ENCODE measurements around the gene CIT.

Gene CIT

GRCh38 chr12:119842380-119842779 lies 34.7 kb downstream of the CIT start:
- no peak for DNase-seq

- DNase-seq: no peak
Measured at GRCh38 chr12:119841433-119842210, 35.5 kb downstream of the CIT start.

GRCh38 chr12:119840582-119840981 lies 36.5 kb downstream of the CIT start:
- no peak for DNase-seq

GRCh38 chr12:119840168-119840567 lies 37.0 kb downstream of the CIT start:
- DNase-seq: no peak

DNA sequence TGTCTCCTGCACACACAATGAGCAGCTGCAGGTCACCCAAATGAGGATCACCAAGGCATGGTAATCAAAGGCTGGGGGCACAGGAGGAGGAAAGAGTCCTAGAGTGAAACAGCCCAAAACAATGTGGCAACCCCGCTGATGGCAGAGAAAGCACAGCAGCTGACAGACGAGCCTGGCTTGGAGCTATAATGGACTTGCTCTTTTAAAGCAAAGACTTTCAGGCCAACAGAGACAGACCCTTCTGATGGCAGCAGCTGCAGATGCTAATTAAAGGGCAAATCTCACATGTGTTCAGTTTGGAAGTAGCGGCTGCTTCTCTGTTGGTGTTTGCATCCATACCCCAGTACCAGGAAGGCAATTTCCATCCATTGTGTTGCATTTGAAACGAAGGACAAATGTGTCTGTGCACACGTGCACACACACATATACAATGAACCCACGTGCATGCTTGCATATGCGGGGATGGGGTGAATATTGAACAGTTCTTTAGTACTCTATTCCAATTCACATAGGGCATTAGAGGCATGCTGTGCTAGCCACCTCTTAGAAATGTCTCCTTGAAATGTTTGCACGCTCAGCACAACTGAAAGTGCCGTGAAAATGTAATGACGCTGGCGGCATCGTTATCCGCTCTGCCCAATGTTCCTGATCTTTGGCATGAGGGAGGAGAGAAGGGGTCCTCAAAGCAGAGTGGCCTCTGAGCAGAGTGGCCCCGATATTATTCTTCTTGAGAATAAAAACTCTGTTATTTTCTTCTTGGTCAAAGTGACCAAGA lies 38.1 kb downstream of the CIT start:
- DNase-seq: no peak

DNA sequence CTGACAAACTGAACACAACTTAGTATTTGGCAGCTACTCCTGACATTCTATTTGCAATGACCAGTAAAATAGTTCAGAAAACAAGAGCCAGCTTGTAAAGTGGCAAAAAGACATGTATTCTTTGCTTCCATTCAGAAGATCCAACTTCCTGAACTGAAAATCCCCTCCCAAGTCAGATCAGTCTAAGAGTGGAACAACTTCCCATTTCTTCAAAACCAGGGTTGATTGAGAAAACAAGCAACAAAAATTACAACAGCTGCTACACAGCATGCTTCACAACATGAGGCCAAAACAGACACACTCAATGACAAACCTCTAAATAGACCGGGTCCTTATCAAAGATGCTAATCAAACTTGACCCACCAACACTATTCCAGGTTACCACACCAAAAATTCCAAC lies 40.3 kb downstream of the CIT start:
- no peak for DNase-seq

- no peak for DNase-seq
Measured at GRCh38 chr12:119835068-119835467, 42.1 kb downstream of the CIT start.

- no peak for DNase-seq
Measured at GRCh38 chr12:119829439-119829838, 47.7 kb downstream of the CIT start.

DNA sequence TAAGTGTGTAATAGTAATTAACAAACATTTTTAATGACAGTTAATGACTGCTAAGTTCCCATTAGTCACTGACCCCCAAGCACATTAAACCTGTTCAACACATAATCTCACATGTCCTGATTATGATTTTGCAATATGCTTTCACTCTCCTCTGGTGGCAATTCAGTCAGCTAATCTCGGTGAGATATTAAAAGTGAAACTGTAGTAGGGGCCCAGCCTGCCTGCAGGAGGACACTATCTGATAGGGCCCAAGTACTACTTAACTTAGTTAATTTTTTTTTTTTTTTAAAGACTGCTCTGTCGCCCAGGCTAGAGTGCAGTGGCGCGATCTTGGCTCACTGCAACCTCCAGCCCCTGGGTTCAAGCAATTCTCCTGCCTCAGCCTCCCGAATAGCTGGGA lies 48.8 kb downstream of the CIT start:
- peak in 1 of 2 donors; percentile 16 for DNase-seq

DNA sequence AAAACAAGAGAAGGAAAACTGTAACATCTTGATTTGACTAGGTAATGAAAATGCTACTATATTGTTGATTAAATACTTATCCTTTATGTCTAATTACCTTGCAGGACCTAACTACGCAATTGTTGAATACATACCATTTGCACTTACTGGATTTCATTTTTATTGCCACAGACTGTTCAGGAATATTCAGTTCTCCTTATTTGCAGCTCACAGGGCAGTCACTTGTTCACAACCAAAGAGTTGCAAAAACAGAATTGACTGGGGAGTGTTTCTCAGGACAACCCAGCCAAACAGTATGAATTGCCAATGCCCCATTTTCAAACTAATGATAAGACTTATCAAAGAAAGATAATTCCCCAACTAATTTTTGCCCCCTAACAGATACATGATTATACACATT lies 49.4 kb downstream of the CIT start:
- DNase-seq: no peak

- DNase-seq: no peak
Measured at GRCh38 chr12:119826661-119827445, 50.3 kb downstream of the CIT start.

GRCh38 chr12:119825262-119825661 lies 51.9 kb downstream of the CIT start:
- DNase-seq: no peak

DNA sequence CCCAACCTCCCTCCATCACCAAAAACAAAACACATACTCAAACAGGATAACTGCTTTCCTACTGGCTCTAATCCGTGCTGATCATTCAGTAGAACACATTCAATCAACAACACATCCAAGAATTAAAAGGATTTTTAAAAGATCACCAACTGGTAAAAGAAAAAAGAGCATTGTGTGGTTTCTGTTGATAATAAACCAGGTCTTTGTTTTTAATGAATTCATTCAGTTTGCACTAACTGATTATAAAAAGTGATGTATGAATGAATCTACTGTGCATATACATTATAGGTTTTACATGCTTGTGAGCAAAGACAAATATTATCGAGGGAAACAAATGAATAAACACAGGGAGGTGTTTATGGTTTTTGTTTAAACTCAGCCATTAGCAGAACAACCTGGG lies 55.1 kb downstream of the CIT start:
- DNase-seq: no peak

DNA sequence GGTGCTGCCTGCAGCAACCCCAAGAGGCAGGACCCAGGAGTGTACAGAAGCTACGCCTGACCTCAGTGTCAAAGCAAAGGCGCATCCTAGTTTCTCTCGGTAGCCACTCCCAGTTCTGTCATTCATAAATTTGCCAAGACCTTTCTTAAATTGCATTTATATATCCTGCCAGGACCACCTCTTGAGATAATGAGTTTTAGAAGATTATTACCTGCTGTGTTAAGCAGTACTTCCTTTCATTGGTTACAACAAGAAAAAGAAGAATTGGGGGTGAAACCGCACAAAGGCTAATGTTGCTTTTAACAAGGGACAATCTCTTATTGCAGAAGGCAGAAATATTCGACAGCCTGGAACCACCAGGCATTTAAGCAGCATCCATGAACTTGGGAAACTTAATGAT lies 57.8 kb downstream of the CIT start:
- DNase-seq: no peak

- no peak for DNase-seq
Measured at GRCh38 chr12:119817546-119818343, 59.4 kb downstream of the CIT start.

GRCh38 chr12:119809023-119809422 lies 68.1 kb downstream of the CIT start:
- DNase-seq: no peak

- no peak for DNase-seq
Measured at GRCh38 chr12:119808441-119808840, 68.7 kb downstream of the CIT start.

GRCh38 chr12:119807380-119807779 lies 69.7 kb downstream of the CIT start:
- no peak for DNase-seq

- DNase-seq: no peak
Measured at GRCh38 chr12:119804011-119804641, 73.0 kb downstream of the CIT start.

GRCh38 chr12:119803381-119803791 lies 73.7 kb downstream of the CIT start:
- no peak for DNase-seq

GRCh38 chr12:119802472-119802871 lies 74.6 kb downstream of the CIT start:
- DNase-seq: no peak

- DNase-seq: no peak
Measured at GRCh38 chr12:119797090-119797489, 80.0 kb downstream of the CIT start.
